K562 (cell line): ENCODE data around the gene EMC6. TPM values are rescaled to one million over a fixed set of nuclear protein-coding genes. Genes with fewer than 3 reads are reported as not detected.

Source experiments
- ATAC-seq: fragments of 200-7000 bp; cut with Tn5 transposase; 3 replicates; pipeline ENCODE4 v1.9.1; 2020; ENCODE audit warnings: moderate library complexity
- BruUV-seq: library from RNA; stranded (reverse); fragments of 400-500 nt; replicated peaks from 2 replicates; lab custom pipeline; 2021; lab: Mats Ljungman, UMichigan
- CTCF ChIA-PET: fragments of 300-600 bp; formaldehyde crosslinking; extraction: SDS; loops from one replicate; lab custom pipeline; 2021; ENCODE audit warnings: low intra/inter-chr PET ratio; lab: Yijun Ruan, JAX
- POLR2A ChIA-PET: fragments of 300-600, 350-650 bp; sonication (Branson Sonifier 250); formaldehyde crosslinking; extraction: SDS; loops from one replicate; lab custom pipeline; 2021; ENCODE audit warnings: antibody characterized with exemption, inconsistent platforms; lab: Yijun Ruan, JAX
- DNase-seq, 4 experiments: peaks; one replicate each; pipeline versions ENCODE4 v3.0.0 to v3.0.0-alpha.2; 2011 to 2018; ENCODE audit warnings: low spot score in 3 of 4, mixed read lengths in 3 of 4; ENCODE audit errors: extremely low read depth in 1 of 4
- FAIRE-seq: peaks from 2 replicates; lab custom pipeline; 2011; peaks lifted over from hg19 to GRCh38; lab: Jason Lieb, UNC
- H2AFZ ChIP-seq: 2 replicates; pipeline ENCODE4 v1.6.0; 2011; ENCODE audit warnings: low read depth, low read length, control low read depth, inconsistent platforms
- H3K27ac ChIP-seq: fragments of 200-600 bp; 3 replicates; pipeline ENCODE4 v1.8.0; 2011; ENCODE audit warnings: low read depth, mild to moderate bottlenecking, control low read depth, inconsistent platforms, low read length, moderate library complexity, mixed read lengths; ENCODE audit errors: extremely low read depth
- H3K27me3 ChIP-seq, 2 experiments: fragments of 300-600 bp in 1 of 2; 2 replicates in 1 of 2; 3 replicates in 1 of 2; pipeline versions ENCODE4 v1.6.0 to v1.8.0; 2011; ENCODE audit warnings: inconsistent platforms in 2 of 2, low read length in 2 of 2, mild to moderate bottlenecking in 1 of 2, mixed read lengths in 1 of 2, moderate library complexity in 1 of 2; ENCODE audit not compliant: control insufficient read depth in 2 of 2, insufficient read depth in 2 of 2
- H3K36me3 ChIP-seq: fragments of 300-600 bp; 3 replicates; pipeline ENCODE4 v1.8.0; 2011; ENCODE audit warnings: mild to moderate bottlenecking, low read length, inconsistent platforms; ENCODE audit not compliant: control insufficient read depth, insufficient read depth
- H3K4me1 ChIP-seq, 2 experiments: fragments of 200-600 bp in 1 of 2; replicated peaks in 1 of 2; 2 replicates in 1 of 2; 3 replicates in 1 of 2; pipeline versions ENCODE4 v1.5.1 to v1.8.0; 2011; ENCODE audit warnings: inconsistent platforms in 2 of 2, low read length in 2 of 2, mild to moderate bottlenecking in 1 of 2, mixed read lengths in 1 of 2, moderate library complexity in 1 of 2; ENCODE audit not compliant: control insufficient read depth in 2 of 2, insufficient read depth in 2 of 2
- H3K4me2 ChIP-seq: 2 replicates; pipeline ENCODE4 v1.6.1; 2011; ENCODE audit warnings: low read length, control low read depth, inconsistent platforms, mixed read lengths; ENCODE audit not compliant: insufficient read depth
- H3K4me3 ChIP-seq: fragments of 200-600 bp; sonication (generic), shearing (Covaris generic); 2 replicates; pipeline ENCODE4 v1.5.1; 2016; ENCODE audit warnings: control low read depth, inconsistent platforms
- H3K79me2 ChIP-seq: fragments of 200-600 bp; 3 replicates; pipeline ENCODE4 v1.8.0; 2011; ENCODE audit warnings: low read length, inconsistent platforms; ENCODE audit not compliant: control insufficient read depth, insufficient read depth
- H3K9ac ChIP-seq, 2 experiments: 2 replicates each; pipeline versions ENCODE4 v1.6.0 to v1.6.1; 2011; ENCODE audit warnings: low read depth in 2 of 2, low read length in 2 of 2, control low read depth in 1 of 2, inconsistent platforms in 1 of 2, mild to moderate bottlenecking in 1 of 2, mixed read lengths in 1 of 2; ENCODE audit not compliant: insufficient read depth in 1 of 2
- H3K9me1 ChIP-seq: one replicate; pipeline ENCODE4 v1.6.0; 2011; ENCODE audit warnings: inconsistent platforms, mild to moderate bottlenecking, low read length, moderate library complexity; ENCODE audit not compliant: control insufficient read depth, insufficient read depth
- H3K9me3 ChIP-seq: replicated peaks from 2 replicates; pipeline ENCODE4 v1.5.1; 2011; ENCODE audit warnings: low read depth, low read length, inconsistent platforms; ENCODE audit not compliant: control insufficient read depth, insufficient read depth
- H4K20me1 ChIP-seq: replicated peaks from 2 replicates; pipeline ENCODE4 v1.6.1; 2011; ENCODE audit warnings: low read length, inconsistent platforms, mixed read lengths; ENCODE audit not compliant: control insufficient read depth, insufficient read depth
- CBFB ChIP-seq: sonication (generic); formaldehyde crosslinking; IDR thresholded peaks from 2 replicates; pipeline ENCODE4 v1.4.0; 2020; ENCODE audit warnings: mild to moderate bottlenecking, missing genetic modification reagents
- CGGBP1 ChIP-seq: fragments of 250-450 bp; sonication (Bioruptor Pico); IDR thresholded peaks from 2 replicates; pipeline ENCODE4 v1.9.0; 2021; ENCODE audit warnings: mild to moderate bottlenecking
- CSDE1 ChIP-seq, 2 experiments: fragments of 450-650 bp; IDR thresholded peaks; 2 replicates each; pipeline ENCODE4 v1.6.1; 2016; ENCODE audit warnings: mild to moderate bottlenecking in 1 of 2
- HSF4 ChIP-seq: fragments of 250-450 bp; sonication (Bioruptor Pico); IDR thresholded peaks from 2 replicates; pipeline ENCODE4 v2.1.2; 2022; ENCODE audit warnings: mild to moderate bottlenecking, moderate library complexity, borderline replicate concordance
- JUN ChIP-seq, 2 experiments: sonication (generic) in 1 of 2; formaldehyde crosslinking in 1 of 2; IDR thresholded peaks; 2 replicates each; pipeline versions ENCODE4 v1.6.1 to v1.8.0; 2012 to 2022; ENCODE audit warnings: borderline replicate concordance in 2 of 2, mild to moderate bottlenecking in 2 of 2, improper control_type of control experiment in 1 of 2, low read depth in 1 of 2, low read length in 1 of 2, missing genetic modification reagents in 1 of 2
- MXI1 ChIP-seq: IDR thresholded peaks from 2 replicates; pipeline ENCODE4 v1.6.1; 2011; ENCODE audit warnings: low read depth, mild to moderate bottlenecking, improper control_type of control experiment, low read length
- NCOA6 ChIP-seq: fragments of 450-650 bp; IDR thresholded peaks from 2 replicates; pipeline ENCODE4 v1.6.1; 2017; ENCODE audit warnings: mild to moderate bottlenecking
- NFIX ChIP-seq: fragments of 250-450 bp; sonication (Bioruptor Pico); IDR thresholded peaks from 2 replicates; pipeline ENCODE4 v1.4.0; 2020; ENCODE audit warnings: low read depth, mild to moderate bottlenecking, moderate library complexity
- POLR2A ChIP-seq: fragments of 450-650 bp; conservative IDR thresholded peaks from 2 replicates; pipeline ENCODE4 v1.6.1; 2016
- POU5F1 ChIP-seq: fragments of 150-350 bp; IDR thresholded peaks from 2 replicates; pipeline ENCODE4 v1.6.1; 2014; ENCODE audit warnings: borderline replicate concordance, low read length, low read depth, mild to moderate bottlenecking; ENCODE audit not compliant: partially characterized antibody
- SMC3 ChIP-seq: conservative IDR thresholded peaks from 2 replicates; pipeline ENCODE4 v1.6.1; 2011; ENCODE audit warnings: low read depth, low read length, improper control_type of control experiment; ENCODE audit not compliant: insufficient read depth
- TCF7 ChIP-seq: sonication (generic); IDR thresholded peaks from 2 replicates; pipeline ENCODE4 v1.6.1; 2016; ENCODE audit warnings: antibody characterized with exemption, borderline replicate concordance
- THAP12 ChIP-seq: fragments of 250-450 bp; sonication (Bioruptor Pico); IDR thresholded peaks from 2 replicates; pipeline ENCODE4 v1.9.0; 2021; ENCODE audit warnings: mild to moderate bottlenecking, inconsistent platforms
- ZBTB43 ChIP-seq: sonication (generic); formaldehyde crosslinking; IDR thresholded peaks from 2 replicates; pipeline ENCODE4 v1.8.0; 2023; ENCODE audit warnings: mild to moderate bottlenecking, missing genetic modification reagents
- ZFP30 ChIP-seq: fragments of 250-450 bp; sonication (Bioruptor Pico); IDR thresholded peaks from 2 replicates; pipeline ENCODE4 v1.8.0; 2022; ENCODE audit warnings: moderate library complexity, mild to moderate bottlenecking, inconsistent platforms, borderline replicate concordance
- ZNF282 ChIP-seq: sonication (generic); formaldehyde crosslinking; IDR thresholded peaks from 2 replicates; pipeline ENCODE4 v1.8.1; 2023; ENCODE audit warnings: missing genetic modification reagents
- ZNF764 ChIP-seq: fragments of 250-450 bp; sonication (Bioruptor Pico); IDR thresholded peaks from 2 replicates; pipeline ENCODE4 v1.4.0; 2020; ENCODE audit warnings: low read depth, mild to moderate bottlenecking, moderate library complexity
- WGBS: fragments of 100-300 bp; shearing (Covaris generic); methylation state at CpG from one replicate; pipeline ENCODE4 v1.1.6; 2016; ENCODE audit warnings: low coverage, mixed read lengths; ENCODE audit not compliant: insufficient coverage; ENCODE audit errors: missing lambda C conversion rate; 5-methylcytosine and 5-hydroxymethylcytosine counted together
- in situ Hi-C: fragments of 300-500 bp; cut with MboI; formaldehyde crosslinking; loops from 4 replicates; pipeline ENCODE4 v1.15.0; 2018; ENCODE audit warnings: inconsistent platforms, mixed read lengths
- intact Hi-C: fragments of 100-400 bp; cut with micrococcal nuclease; formaldehyde crosslinking; loops from 2 replicates; pipeline ENCODE4 v1.14.2; 2022
- polyA plus RNA-seq, 8 experiments: library from polyadenylated mRNA; depleted of rRNA in 4 of 8; stranded (reverse) in 5 of 8; unstranded in 3 of 8; fragments of >200 nt; fragmentation: Nextera tagmentation in 2 of 8; fragmentation: Illumina TruSeq in 1 of 8; extraction: Ambion mirVana in 2 of 8; extraction: Trizol in 1 of 8; gene quantifications; 2 replicates each; pipeline versions ENCODE4 v1.2.1 to v1.2.3, GENCODE V29; 2011 to 2014; ENCODE audit warnings: inconsistent platforms in 1 of 8, missing spikeins in 1 of 8
- total RNA-seq, 7 experiments: library from RNA; depleted of rRNA in 6 of 7; stranded (reverse); fragments of >200 nt in 6 of 7; fragmentation: Illumina TruSeq in 2 of 7; extraction: Trizol in 2 of 7; gene quantifications; 2 replicates each; pipeline versions ENCODE4 v1.2.1 to v1.2.3, GENCODE V29; 2011 to 2021; ENCODE audit warnings: low replicate concordance in 1 of 7

EMC6 gene
- total and polyA plus RNA-seq, 9 of the 15 experiments (the other 6 are each of a cell fraction or from before 2014, with no cell fraction given): 2.9 to 136 (median 24.9) TPM

- H3K4me3 ChIP-seq: no peak overlapping the region
- H3K79me2 ChIP-seq: no peaks in the 10 kb centered on the region
- H3K27me3 ChIP-seq: no peaks in the 10 kb centered on the region
- no peak overlapping the region for H3K27ac ChIP-seq
- no peaks in the 10 kb centered on the region for H3K9me3 ChIP-seq
- no peak overlapping the region for H2AFZ ChIP-seq
- no TSS peak for BruUV-seq
- H3K36me3 ChIP-seq: peaks cover 48% of the 10 kb centered on the region; the same call in 2 of the 3 replicates
- in situ Hi-C loops: no loop called here
- no peak for ATAC-seq
- H4K20me1 ChIP-seq: no peaks in the 10 kb centered on the region
- 92% methylated on average over 15 of the region's 16 CpGs for WGBS
- intact Hi-C loops: no loop called here
- H3K4me2 ChIP-seq: no peak overlapping the region
- DNase-seq: no peak
- ChIA-PET CTCF (no interaction called here), POLR2A (interaction anchor here (0.7 to 1.0 kb wide), 2 partner anchors 17 to 21 kb away, joined by 3 to 5 read pairs; no protein-coding TSS in a partner anchor)
- no peaks in the 10 kb centered on the region for H3K4me1 ChIP-seq
- TF ChIP-seq JUN (IDR thresholded peaks at IDR 0.05; ENCODE audit: borderline replicate concordance, low read depth, low read length) (no peak), JUN (CRISPR knock-in tag; IDR thresholded peaks at IDR 0.05; ENCODE audit: borderline replicate concordance) (no peak), SMC3 (no peak), CGGBP1 (no peak), ZNF764 (CRISPR knock-in tag) (no peak), NFIX (no peak), ZBTB43 (CRISPR knock-in tag) (no peak), THAP12 (CRISPR knock-in tag) (no peak), TCF7 (no peak), ZFP30 (CRISPR knock-in tag) (no peak), HSF4 (CRISPR knock-in tag) (no peak), CBFB (no peak), CSDE1 (IDR thresholded peaks at IDR 0.05) (no peak), ZNF282 (CRISPR knock-in tag) (no peak), MXI1 (no peak), NCOA6 (no peak), POU5F1 (no peak), POLR2A (no peak)
- no peaks in the 10 kb centered on the region for H3K9me1 ChIP-seq
- FAIRE-seq: no peak
- H3K9ac ChIP-seq: no peak overlapping the region
These were observed 45.5 kb upstream of the EMC6 start for GRCh38 chr17:3622977-3623594.
